C4-2B (cell line): ENCODE results near the gene STPG2.

Source experiments
- ZFX ChIP-seq: fragments of 450-650 bp; IDR thresholded peaks from 2 replicates; pipeline ENCODE4 v1.6.1; 2017
- TF ChIP-seq, protein P1 (sequence below): fragments of 450-650 bp; conservative IDR thresholded peaks from 2 replicates; pipeline ENCODE4 v1.5.1; 2017; ENCODE audit warnings: mild to moderate bottlenecking

DNA sequence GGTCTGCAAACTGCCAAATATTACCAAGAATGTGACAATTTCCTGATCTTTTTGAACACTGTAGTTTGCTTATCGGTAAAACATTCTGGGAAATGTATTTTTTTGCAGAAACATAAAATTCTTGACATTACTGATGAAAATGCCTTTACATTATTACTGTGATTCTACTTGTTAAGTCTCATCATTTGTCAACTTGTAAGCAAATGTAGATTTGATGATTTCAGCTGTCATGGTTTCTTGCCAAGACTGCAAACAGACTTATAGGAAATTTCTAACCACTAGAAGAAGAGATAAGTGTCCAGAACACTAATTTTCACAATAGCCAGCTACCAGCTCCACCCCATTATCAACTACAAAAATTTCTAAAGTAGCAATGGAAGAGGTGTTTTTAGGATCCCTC is 560.4 kb downstream of the STPG2 start:
- TF ChIP-seq, protein P1, sequence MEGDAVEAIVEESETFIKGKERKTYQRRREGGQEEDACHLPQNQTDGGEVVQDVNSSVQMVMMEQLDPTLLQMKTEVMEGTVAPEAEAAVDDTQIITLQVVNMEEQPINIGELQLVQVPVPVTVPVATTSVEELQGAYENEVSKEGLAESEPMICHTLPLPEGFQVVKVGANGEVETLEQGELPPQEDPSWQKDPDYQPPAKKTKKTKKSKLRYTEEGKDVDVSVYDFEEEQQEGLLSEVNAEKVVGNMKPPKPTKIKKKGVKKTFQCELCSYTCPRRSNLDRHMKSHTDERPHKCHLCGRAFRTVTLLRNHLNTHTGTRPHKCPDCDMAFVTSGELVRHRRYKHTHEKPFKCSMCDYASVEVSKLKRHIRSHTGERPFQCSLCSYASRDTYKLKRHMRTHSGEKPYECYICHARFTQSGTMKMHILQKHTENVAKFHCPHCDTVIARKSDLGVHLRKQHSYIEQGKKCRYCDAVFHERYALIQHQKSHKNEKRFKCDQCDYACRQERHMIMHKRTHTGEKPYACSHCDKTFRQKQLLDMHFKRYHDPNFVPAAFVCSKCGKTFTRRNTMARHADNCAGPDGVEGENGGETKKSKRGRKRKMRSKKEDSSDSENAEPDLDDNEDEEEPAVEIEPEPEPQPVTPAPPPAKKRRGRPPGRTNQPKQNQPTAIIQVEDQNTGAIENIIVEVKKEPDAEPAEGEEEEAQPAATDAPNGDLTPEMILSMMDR: no peak
- no peak for TF ChIP-seq ZFX
